Measurements from ENCODE around the gene COL23A1. TPM values are rescaled to one million over a fixed set of nuclear protein-coding genes. Genes with fewer than 3 reads are reported as not detected.
"Not testable (repeated sequence)": the region's sequence is repeated elsewhere in the genome, so short reads cannot be mapped to it uniquely, and the experiment has no call there.

The COL23A1 gene
- total RNA-seq, 2 donors from 2014 or later: 1.5 to 2.5 TPM

GRCh38 chr5:178241231-178241663 is 348.9 kb downstream of the COL23A1 start:
- Histone ChIP-seq H3K27ac (no peak overlapping the region), H3K27me3 (replicated peaks; ENCODE audit: insufficient read depth) (no peaks in the 10 kb centered on the region), H3K9me3 (no peaks in the 10 kb centered on the region), H3K4me1 (ENCODE audit: control insufficient read depth in 1 of 2, low read depth in 2 of 2) (peaks cover 3 to 9% of the 10 kb centered on the region in 2 donors), H3K36me3 (no peaks in the 10 kb centered on the region), H3K4me3 (no peak overlapping the region)
- DNase-seq (ENCODE audit: low spot score) (no peak), ATAC-seq (ENCODE audit: insufficient number of reproducible peaks, low FRiP score, low read depth) (no peak)
- TF ChIP-seq, protein P1, sequence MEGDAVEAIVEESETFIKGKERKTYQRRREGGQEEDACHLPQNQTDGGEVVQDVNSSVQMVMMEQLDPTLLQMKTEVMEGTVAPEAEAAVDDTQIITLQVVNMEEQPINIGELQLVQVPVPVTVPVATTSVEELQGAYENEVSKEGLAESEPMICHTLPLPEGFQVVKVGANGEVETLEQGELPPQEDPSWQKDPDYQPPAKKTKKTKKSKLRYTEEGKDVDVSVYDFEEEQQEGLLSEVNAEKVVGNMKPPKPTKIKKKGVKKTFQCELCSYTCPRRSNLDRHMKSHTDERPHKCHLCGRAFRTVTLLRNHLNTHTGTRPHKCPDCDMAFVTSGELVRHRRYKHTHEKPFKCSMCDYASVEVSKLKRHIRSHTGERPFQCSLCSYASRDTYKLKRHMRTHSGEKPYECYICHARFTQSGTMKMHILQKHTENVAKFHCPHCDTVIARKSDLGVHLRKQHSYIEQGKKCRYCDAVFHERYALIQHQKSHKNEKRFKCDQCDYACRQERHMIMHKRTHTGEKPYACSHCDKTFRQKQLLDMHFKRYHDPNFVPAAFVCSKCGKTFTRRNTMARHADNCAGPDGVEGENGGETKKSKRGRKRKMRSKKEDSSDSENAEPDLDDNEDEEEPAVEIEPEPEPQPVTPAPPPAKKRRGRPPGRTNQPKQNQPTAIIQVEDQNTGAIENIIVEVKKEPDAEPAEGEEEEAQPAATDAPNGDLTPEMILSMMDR (IDR thresholded peaks at IDR 0.05): no peak

DNA sequence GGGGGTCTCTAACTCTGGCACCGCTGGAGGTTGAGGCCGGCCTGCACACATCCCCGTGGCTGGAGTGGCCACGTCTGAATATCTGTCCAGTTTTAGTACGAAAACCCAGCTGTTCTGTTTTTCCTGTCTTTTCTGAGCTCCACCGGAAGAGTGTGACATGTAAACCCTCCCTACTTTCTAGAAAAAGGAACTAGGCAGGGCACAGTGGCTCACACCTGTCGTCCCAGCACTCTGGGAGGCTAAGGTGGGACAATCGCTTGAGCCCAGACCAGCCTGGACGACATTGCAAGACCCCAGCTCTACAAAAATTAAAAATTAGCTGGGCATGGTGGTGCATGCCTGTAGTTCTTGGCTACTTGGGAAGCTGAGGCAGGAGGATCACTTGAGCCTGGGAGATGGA is 349.4 kb downstream of the COL23A1 start:
- Histone ChIP-seq H3K4me3 (no peak overlapping the region), H3K9me3 (no peaks in the 10 kb centered on the region), H3K36me3 (no peaks in the 10 kb centered on the region), H3K27me3 (replicated peaks; ENCODE audit: insufficient read depth) (no peaks in the 10 kb centered on the region), H3K4me1 (ENCODE audit: control insufficient read depth in 1 of 2, low read depth in 2 of 2) (peaks cover 3 to 9% of the 10 kb centered on the region in 2 donors), H3K27ac (no peak overlapping the region)
- ATAC-seq (ENCODE audit: insufficient number of reproducible peaks, low FRiP score, low read depth) (no peak), DNase-seq (ENCODE audit: low spot score) (no peak)
- TF ChIP-seq, protein P1 (IDR thresholded peaks at IDR 0.05): no peak

- ATAC-seq (ENCODE audit: insufficient number of reproducible peaks, low FRiP score, low read depth): no peak
- no peak overlapping the region for H3K27ac ChIP-seq
Observed at GRCh38 chr5:178240341-178240741, 349.9 kb downstream of the COL23A1 start.

GRCh38 chr5:178239626-178240301 is 350.4 kb downstream of the COL23A1 start:
- H3K27ac ChIP-seq; H3K27me3 ChIP-seq (replicated peaks; ENCODE audit: insufficient read depth); ATAC-seq (ENCODE audit: insufficient number of reproducible peaks, low FRiP score, low read depth); DNase-seq (ENCODE audit: low spot score); H3K36me3 ChIP-seq; H3K4me1 ChIP-seq (ENCODE audit: control insufficient read depth in 1 of 2, low read depth in 2 of 2); H3K9me3 ChIP-seq; H3K4me3 ChIP-seq: not testable (repeated sequence)

More at GRCh38 chr5:178240341-178240741, 349.9 kb downstream of the COL23A1 start:
- TF ChIP-seq, protein P1 (IDR thresholded peaks at IDR 0.05): no peak
- H3K27me3 ChIP-seq (replicated peaks; ENCODE audit: insufficient read depth): no peaks in the 10 kb centered on the region
- H3K4me1 ChIP-seq (ENCODE audit: control insufficient read depth in 1 of 2, low read depth in 2 of 2): peaks cover 3 to 9% of the 10 kb centered on the region in 2 donors
- H3K36me3 ChIP-seq: no peaks in the 10 kb centered on the region
- no peak overlapping the region for H3K4me3 ChIP-seq
- H3K9me3 ChIP-seq: no peaks in the 10 kb centered on the region
- no peak for DNase-seq (ENCODE audit: low spot score)

- Histone ChIP-seq H3K4me1 (ENCODE audit: control insufficient read depth in 1 of 2, low read depth in 2 of 2) (peaks cover 3 to 9% of the 10 kb centered on the region in 2 donors), H3K27me3 (replicated peaks; ENCODE audit: insufficient read depth) (no peaks in the 10 kb centered on the region), H3K4me3 (no peak overlapping the region), H3K36me3 (no peaks in the 10 kb centered on the region), H3K27ac (no peak overlapping the region), H3K9me3 (no peaks in the 10 kb centered on the region)
- TF ChIP-seq, protein P1 (IDR thresholded peaks at IDR 0.05): no peak
- no peak for DNase-seq (ENCODE audit: low spot score)
- ATAC-seq (ENCODE audit: insufficient number of reproducible peaks, low FRiP score, low read depth): no peak
Observed at GRCh38 chr5:178238711-178239592, 351.2 kb downstream of the COL23A1 start.

Measured in thoracic aorta (tissue), 2 donors.